ENCODE data around the gene RAB17. TPM values are rescaled to one million over a fixed set of nuclear protein-coding genes. Genes with fewer than 3 reads are reported as not detected.

The RAB17 gene
- polyA plus RNA-seq, 1 donor (not counting 4 experiments of a cell fraction or from before 2014, with no cell fraction given), result 2.4 TPM

DNA sequence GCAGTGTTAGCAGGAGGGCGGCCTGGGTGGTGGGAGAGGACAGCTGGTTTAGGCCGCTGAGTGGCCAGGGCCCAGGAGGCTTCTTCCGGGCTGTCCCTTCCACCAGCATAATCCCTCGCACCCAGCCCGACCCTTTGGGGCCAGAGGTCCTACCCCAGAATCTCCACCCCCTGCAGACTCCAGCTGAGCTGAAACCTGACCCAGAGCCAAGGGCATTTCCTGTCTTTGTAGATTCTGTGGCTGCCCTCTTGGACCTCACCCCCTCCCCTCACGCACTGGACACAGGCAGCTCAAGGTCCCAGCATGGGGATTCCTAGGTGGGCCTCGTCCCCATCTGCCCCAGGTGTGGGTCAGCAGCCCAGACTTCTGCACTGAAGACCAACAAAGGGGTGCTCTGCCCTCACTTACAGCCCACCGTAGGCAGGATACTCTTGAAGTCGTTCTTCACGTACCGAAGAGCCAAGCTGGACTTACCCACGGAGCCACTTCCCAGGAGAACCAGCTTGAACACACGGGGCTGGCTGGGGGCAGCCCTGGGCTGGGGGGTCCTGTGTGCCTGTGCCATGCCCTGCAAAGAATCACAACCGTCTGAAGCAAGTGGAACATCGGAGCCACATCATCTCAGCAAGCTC is 4.8 kb downstream of the RAB17 start:
- dilution Hi-C loops (cut with MboI; ENCODE audit: extremely low pct_ligation_motif_present, low sequenced_read_pairs), result no loop called here
- no peak overlapping the region for H3K4me2 ChIP-seq (ENCODE audit: control insufficient read depth, extremely low read depth, insufficient read depth, low read depth, low read length)
- H4K20me1 ChIP-seq (ENCODE audit: control insufficient read depth, extremely low read depth, insufficient read depth, low read length), result no peaks in the 10 kb centered on the region
- H3K36me3 ChIP-seq (ENCODE audit: control insufficient read depth in 2 of 2, extremely low read depth in 1 of 2, insufficient read depth in 2 of 2, low read length in 2 of 2), result no peaks in the 10 kb centered on the region
- H2AFZ ChIP-seq (ENCODE audit: control insufficient read depth, low read length), result no peak overlapping the region
- H3K27me3 ChIP-seq (ENCODE audit: control insufficient read depth, extremely low read depth, insufficient read depth, low read length), result no peaks in the 10 kb centered on the region
- H3K9ac ChIP-seq (ENCODE audit: control insufficient read depth, extremely low read depth, insufficient read depth, low read length), result no peak overlapping the region
- no peaks in the 10 kb centered on the region for H3K9me3 ChIP-seq (ENCODE audit: control insufficient read depth, low read depth, low read length)
- no peak overlapping the region for H3K27ac ChIP-seq (ENCODE audit: control insufficient read depth, insufficient read depth, low read length)
- no peak for FAIRE-seq
- no peak overlapping the region for H3K4me3 ChIP-seq (ENCODE audit: control insufficient read depth in 2 of 3, extremely low read depth in 1 of 3, insufficient read depth in 2 of 3, low read depth in 1 of 3, low read length in 3 of 3)
- DNase-seq (ENCODE audit: low read depth, low spot score), result no peak
- H3K79me2 ChIP-seq (ENCODE audit: control insufficient read depth, insufficient read depth, low read length), result no peaks in the 10 kb centered on the region
- H3K9me1 ChIP-seq (ENCODE audit: control insufficient read depth, extremely low read depth, insufficient read depth, low read length), result no peaks in the 10 kb centered on the region
- no peak for TF ChIP-seq EZH2 (IDR thresholded peaks at IDR 0.05; ENCODE audit: low read length)
- TF ChIP-seq, protein P1, sequence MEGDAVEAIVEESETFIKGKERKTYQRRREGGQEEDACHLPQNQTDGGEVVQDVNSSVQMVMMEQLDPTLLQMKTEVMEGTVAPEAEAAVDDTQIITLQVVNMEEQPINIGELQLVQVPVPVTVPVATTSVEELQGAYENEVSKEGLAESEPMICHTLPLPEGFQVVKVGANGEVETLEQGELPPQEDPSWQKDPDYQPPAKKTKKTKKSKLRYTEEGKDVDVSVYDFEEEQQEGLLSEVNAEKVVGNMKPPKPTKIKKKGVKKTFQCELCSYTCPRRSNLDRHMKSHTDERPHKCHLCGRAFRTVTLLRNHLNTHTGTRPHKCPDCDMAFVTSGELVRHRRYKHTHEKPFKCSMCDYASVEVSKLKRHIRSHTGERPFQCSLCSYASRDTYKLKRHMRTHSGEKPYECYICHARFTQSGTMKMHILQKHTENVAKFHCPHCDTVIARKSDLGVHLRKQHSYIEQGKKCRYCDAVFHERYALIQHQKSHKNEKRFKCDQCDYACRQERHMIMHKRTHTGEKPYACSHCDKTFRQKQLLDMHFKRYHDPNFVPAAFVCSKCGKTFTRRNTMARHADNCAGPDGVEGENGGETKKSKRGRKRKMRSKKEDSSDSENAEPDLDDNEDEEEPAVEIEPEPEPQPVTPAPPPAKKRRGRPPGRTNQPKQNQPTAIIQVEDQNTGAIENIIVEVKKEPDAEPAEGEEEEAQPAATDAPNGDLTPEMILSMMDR (optimal IDR thresholded peaks at IDR 0.05 in 1 of 3, IDR thresholded peaks at IDR 0.05 in 1 of 3, conservative IDR thresholded peaks at IDR 0.05 in 1 of 3; ENCODE audit: extremely low read depth in 1 of 3, insufficient read depth in 2 of 3, low read length in 3 of 3), result no peak
- H3K4me1 ChIP-seq (ENCODE audit: control insufficient read depth, extremely low read depth, insufficient read depth, low read length), result peaks cover 8% of the 10 kb centered on the region

DNA sequence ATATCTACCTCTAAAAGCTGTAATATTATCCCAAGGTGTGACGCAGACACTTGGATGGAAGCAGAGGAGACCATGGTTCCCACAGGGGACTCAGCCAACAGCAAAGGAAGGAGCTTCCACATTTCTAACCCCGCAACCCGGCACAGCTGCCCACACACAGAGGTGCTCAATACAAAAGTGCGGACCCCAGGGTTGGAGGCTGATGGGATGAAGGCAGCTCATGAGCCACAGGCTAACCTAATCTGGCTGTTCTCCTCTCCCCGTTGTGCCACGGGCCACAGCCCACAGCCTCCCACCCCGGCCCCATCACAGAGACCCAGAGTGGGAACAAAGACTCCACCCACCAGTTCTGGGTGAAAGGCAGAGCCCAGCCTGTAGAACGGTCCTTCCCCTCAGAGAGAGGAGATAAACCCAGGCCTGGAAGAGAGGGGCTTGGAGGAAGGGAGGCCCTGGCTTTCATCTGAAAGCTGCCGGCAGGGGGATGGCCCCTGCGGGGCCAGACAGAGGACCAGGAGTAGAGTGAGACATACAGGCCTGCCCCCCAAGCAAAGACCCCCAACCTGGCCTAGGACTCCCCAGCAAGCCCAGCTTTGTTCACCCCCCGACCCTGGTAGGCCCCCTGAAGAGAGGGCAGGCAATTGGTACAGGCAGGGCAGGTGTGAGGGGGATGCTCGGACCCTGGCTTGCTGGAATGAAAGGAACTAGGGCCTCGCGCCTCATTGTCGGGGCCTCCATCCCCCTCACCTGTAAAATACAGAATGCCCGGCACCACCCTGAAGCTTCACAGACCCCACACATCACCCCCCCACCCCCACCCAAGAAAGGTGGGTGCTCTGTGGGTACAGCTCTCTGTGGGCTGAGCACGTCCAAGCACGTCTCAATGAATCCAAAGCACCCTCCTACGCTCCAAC is 6.9 kb downstream of the RAB17 start:
- no peak for DNase-seq (ENCODE audit: low read depth, low spot score)
- FAIRE-seq, result no peak
- Histone ChIP-seq H3K9ac (ENCODE audit: control insufficient read depth, extremely low read depth, insufficient read depth, low read length) (no peak overlapping the region), H2AFZ (ENCODE audit: control insufficient read depth, low read length) (no peak overlapping the region), H3K4me2 (ENCODE audit: control insufficient read depth, extremely low read depth, insufficient read depth, low read depth, low read length) (no peak overlapping the region), H3K36me3 (ENCODE audit: control insufficient read depth in 2 of 2, extremely low read depth in 1 of 2, insufficient read depth in 2 of 2, low read length in 2 of 2) (no peaks in the 10 kb centered on the region), H3K27ac (ENCODE audit: control insufficient read depth, insufficient read depth, low read length) (no peak overlapping the region), H3K9me1 (ENCODE audit: control insufficient read depth, extremely low read depth, insufficient read depth, low read length) (no peaks in the 10 kb centered on the region), H3K4me1 (ENCODE audit: control insufficient read depth, extremely low read depth, insufficient read depth, low read length) (no peaks in the 10 kb centered on the region), H3K4me3 (ENCODE audit: control insufficient read depth in 2 of 3, extremely low read depth in 1 of 3, insufficient read depth in 2 of 3, low read depth in 1 of 3, low read length in 3 of 3) (no peak overlapping the region), H3K27me3 (ENCODE audit: control insufficient read depth, extremely low read depth, insufficient read depth, low read length) (no peaks in the 10 kb centered on the region), H3K9me3 (ENCODE audit: control insufficient read depth, low read depth, low read length) (no peaks in the 10 kb centered on the region), H3K79me2 (ENCODE audit: control insufficient read depth, insufficient read depth, low read length) (no peaks in the 10 kb centered on the region), H4K20me1 (ENCODE audit: control insufficient read depth, extremely low read depth, insufficient read depth, low read length) (no peaks in the 10 kb centered on the region)
- dilution Hi-C loops (cut with MboI; ENCODE audit: extremely low pct_ligation_motif_present, low sequenced_read_pairs), result no loop called here
- TF ChIP-seq, protein P1 (optimal IDR thresholded peaks at IDR 0.05 in 1 of 3, IDR thresholded peaks at IDR 0.05 in 1 of 3, conservative IDR thresholded peaks at IDR 0.05 in 1 of 3; ENCODE audit: extremely low read depth in 1 of 3, insufficient read depth in 2 of 3, low read length in 3 of 3), result no peak
- no peak for TF ChIP-seq EZH2 (IDR thresholded peaks at IDR 0.05; ENCODE audit: low read length)

Measured in keratinocyte (primary cell).